SU-DHL-6 (cell line): Measurements from ENCODE around the gene TRAPPC3L.

ENCODE experiments used
- EZH2phosphoT487 ChIP-seq: fragments of 200-600 bp; sonication (generic), shearing (Covaris generic); conservative IDR thresholded peaks from 2 replicates; pipeline ENCODE4 v1.6.1; 2018; ENCODE audit warnings: mild to moderate bottlenecking, antibody characterized with exemption, low read length, moderate library complexity, mixed read lengths
- TF ChIP-seq, protein P1 (sequence below): fragments of 200-600 bp; sonication (generic); IDR thresholded peaks from one replicate; pipeline ENCODE4 v1.5.1; 2017; ENCODE audit warnings: antibody characterized with exemption, mild to moderate bottlenecking, low read length, moderate library complexity; ENCODE audit not compliant: insufficient read depth, poor library complexity, severe bottlenecking

DNA sequence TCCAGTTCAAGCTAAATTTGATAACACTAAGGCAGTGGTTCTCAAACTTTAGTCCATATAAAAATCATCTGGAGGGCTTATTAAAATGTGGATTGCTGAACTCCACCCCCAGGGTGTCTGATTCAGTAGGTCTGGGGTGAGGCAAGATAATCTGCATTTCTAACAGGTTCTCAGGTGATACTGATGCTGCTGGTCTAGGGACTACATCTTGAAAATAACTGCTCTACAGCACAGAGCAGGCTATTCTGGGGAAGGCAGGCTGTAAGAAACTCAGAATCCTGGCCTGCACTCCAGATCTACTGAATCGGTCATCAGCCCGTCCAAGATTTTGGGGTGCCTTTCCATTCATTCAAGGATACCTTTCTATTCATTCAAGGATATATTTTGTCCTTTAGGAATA, 22.6 kb downstream of the TRAPPC3L start:
- TF ChIP-seq, protein P1, sequence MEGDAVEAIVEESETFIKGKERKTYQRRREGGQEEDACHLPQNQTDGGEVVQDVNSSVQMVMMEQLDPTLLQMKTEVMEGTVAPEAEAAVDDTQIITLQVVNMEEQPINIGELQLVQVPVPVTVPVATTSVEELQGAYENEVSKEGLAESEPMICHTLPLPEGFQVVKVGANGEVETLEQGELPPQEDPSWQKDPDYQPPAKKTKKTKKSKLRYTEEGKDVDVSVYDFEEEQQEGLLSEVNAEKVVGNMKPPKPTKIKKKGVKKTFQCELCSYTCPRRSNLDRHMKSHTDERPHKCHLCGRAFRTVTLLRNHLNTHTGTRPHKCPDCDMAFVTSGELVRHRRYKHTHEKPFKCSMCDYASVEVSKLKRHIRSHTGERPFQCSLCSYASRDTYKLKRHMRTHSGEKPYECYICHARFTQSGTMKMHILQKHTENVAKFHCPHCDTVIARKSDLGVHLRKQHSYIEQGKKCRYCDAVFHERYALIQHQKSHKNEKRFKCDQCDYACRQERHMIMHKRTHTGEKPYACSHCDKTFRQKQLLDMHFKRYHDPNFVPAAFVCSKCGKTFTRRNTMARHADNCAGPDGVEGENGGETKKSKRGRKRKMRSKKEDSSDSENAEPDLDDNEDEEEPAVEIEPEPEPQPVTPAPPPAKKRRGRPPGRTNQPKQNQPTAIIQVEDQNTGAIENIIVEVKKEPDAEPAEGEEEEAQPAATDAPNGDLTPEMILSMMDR = no peak
- TF ChIP-seq EZH2phosphoT487 = no peak
